GM12878 (cell line): ENCODE data around the gene ROBO1. TPM values are rescaled to one million over a fixed set of nuclear protein-coding genes. Genes with fewer than 3 reads are reported as not detected.

ENCODE experiments used
- ATAC-seq: fragments of 200-7000 bp; cut with Tn5 transposase; 3 replicates; pipeline ENCODE4 v1.9.1; 2020; ENCODE audit warnings: mild to moderate bottlenecking, moderate library complexity
- BruUV-seq: library from RNA; stranded (reverse); fragments of 400-500 nt; replicated peaks from 2 replicates; lab custom pipeline; 2021; lab: Mats Ljungman, UMichigan
- CTCF ChIA-PET: fragments of 300-600 bp; sonication (Branson Sonifier 250); formaldehyde crosslinking; extraction: SDS; loops from one replicate; lab custom pipeline; 2021; ENCODE audit warnings: inconsistent platforms; lab: Yijun Ruan, JAX
- POLR2A ChIA-PET: fragments of 350-600 bp; formaldehyde crosslinking; extraction: SDS; loops from one replicate; lab custom pipeline; 2021; ENCODE audit warnings: inconsistent platforms; lab: Charles Lee
- RAD21 ChIA-PET: fragments of 300-600 bp; sonication (Branson Sonifier 250); formaldehyde crosslinking; loops from one replicate; lab custom pipeline; 2023; ENCODE audit warnings: antibody characterized with exemption; ENCODE audit not compliant: unreplicated experiment; lab: Charles Lee
- SMC1A ChIA-PET: fragments of 300-600 bp; sonication (Branson Sonifier 250); formaldehyde crosslinking; loops from one replicate; lab custom pipeline; 2023; ENCODE audit not compliant: unreplicated experiment, uncharacterized antibody; lab: Charles Lee
- DNase-seq: peaks from one replicate; pipeline ENCODE4 v3.0.0-alpha.2; 2011; ENCODE audit warnings: low read depth, low spot score
- FAIRE-seq: peaks from 3 replicates; lab custom pipeline; 2011; peaks lifted over from hg19 to GRCh38; lab: Jason Lieb, UNC
- H2AFZ ChIP-seq: 2 replicates; pipeline ENCODE4 v1.6.0; 2011; ENCODE audit warnings: low read depth, low read length, control low read depth; ENCODE audit not compliant: control insufficient read depth
- H3K27ac ChIP-seq: 2 replicates; pipeline ENCODE4 v1.5.1; 2011; ENCODE audit warnings: control low read depth; ENCODE audit not compliant: control insufficient read depth, insufficient read depth
- H3K27me3 ChIP-seq, 2 experiments: replicated peaks in 1 of 2; 2 replicates each; pipeline versions ENCODE4 v1.6.0 to v1.6.1; 2011; ENCODE audit warnings: low read length in 1 of 2; ENCODE audit not compliant: control insufficient read depth in 2 of 2, insufficient read depth in 2 of 2
- H3K36me3 ChIP-seq, 2 experiments: 2 replicates each; pipeline ENCODE4 v1.5.1; 2011; ENCODE audit warnings: low read length in 1 of 2; ENCODE audit not compliant: control insufficient read depth in 2 of 2, insufficient read depth in 2 of 2
- H3K4me1 ChIP-seq: 2 replicates; pipeline ENCODE4 v1.6.1; 2011; ENCODE audit warnings: mild to moderate bottlenecking, low read length, moderate library complexity, mixed read lengths; ENCODE audit not compliant: control insufficient read depth, insufficient read depth
- H3K4me2 ChIP-seq: 2 replicates; pipeline ENCODE4 v1.6.0; 2011; ENCODE audit warnings: control low read depth; ENCODE audit not compliant: control insufficient read depth, insufficient read depth
- H3K4me3 ChIP-seq: fragments of 200-600 bp; sonication (generic); 2 replicates; pipeline ENCODE4 v1.5.1; 2016
- H3K79me2 ChIP-seq: 2 replicates; pipeline ENCODE4 v1.6.0; 2011; ENCODE audit warnings: low read length; ENCODE audit not compliant: control insufficient read depth, insufficient read depth
- H3K9ac ChIP-seq: 2 replicates; pipeline ENCODE4 v1.8.0; 2011; ENCODE audit warnings: low read length, control low read depth, mixed read lengths; ENCODE audit not compliant: control insufficient read depth, insufficient read depth
- H3K9me3 ChIP-seq: replicated peaks from 3 replicates; pipeline ENCODE4 v1.5.1; 2011; ENCODE audit warnings: mild to moderate bottlenecking, low read length; ENCODE audit not compliant: control insufficient read depth, insufficient read depth
- H4K20me1 ChIP-seq: 2 replicates; pipeline ENCODE4 v1.6.0; 2011; ENCODE audit not compliant: control insufficient read depth, insufficient read depth
- HDAC6 ChIP-seq: fragments of 200-600 bp; sonication (generic); IDR thresholded peaks from one replicate; pipeline ENCODE4 v1.8.0; 2017; ENCODE audit warnings: antibody characterized with exemption; ENCODE audit not compliant: unreplicated experiment
- MEF2B ChIP-seq: fragments of 450-650 bp; IDR thresholded peaks from 2 replicates; pipeline ENCODE4 v1.6.1; 2018; ENCODE audit warnings: mild to moderate bottlenecking, moderate library complexity; ENCODE audit not compliant: partially characterized antibody, poor library complexity, severe bottlenecking
- MXI1 ChIP-seq: fragments of 150-350 bp; IDR thresholded peaks from 2 replicates; pipeline ENCODE4 v1.6.1; 2011; ENCODE audit warnings: low read depth, mild to moderate bottlenecking, inconsistent platforms, low read length, improper control_type of control experiment
- RAD21 ChIP-seq: IDR thresholded peaks from 2 replicates; pipeline ENCODE4 v1.6.1; 2011; ENCODE audit warnings: mild to moderate bottlenecking, low read depth, low read length, moderate library complexity; ENCODE audit not compliant: insufficient read depth
- RAD51 ChIP-seq: fragments of 450-650 bp; IDR thresholded peaks from 2 replicates; pipeline ENCODE4 v1.6.1; 2016; ENCODE audit warnings: moderate library complexity, mild to moderate bottlenecking, inconsistent platforms
- RBBP5 ChIP-seq: fragments of 200-600 bp; sonication (generic); conservative IDR thresholded peaks from 2 replicates; pipeline ENCODE4 v1.6.1; 2016
- RUNX3 ChIP-seq: IDR thresholded peaks from 2 replicates; pipeline ENCODE4 v1.6.1; 2012; ENCODE audit warnings: low read length, inconsistent platforms
- SIX5 ChIP-seq: IDR thresholded peaks from 2 replicates; pipeline ENCODE4 v1.6.1; 2011; ENCODE audit warnings: mild to moderate bottlenecking, low read depth, low read length, moderate library complexity; ENCODE audit not compliant: severe bottlenecking
- SMARCA5 ChIP-seq: fragments of 450-650 bp; IDR thresholded peaks from 2 replicates; pipeline ENCODE4 v1.6.1; 2017; ENCODE audit warnings: mild to moderate bottlenecking
- SMC3 ChIP-seq: IDR thresholded peaks from 2 replicates; pipeline ENCODE4 v1.6.1; 2011; ENCODE audit warnings: low read length, improper control_type of control experiment, borderline replicate concordance
- SUZ12 ChIP-seq: fragments of 200-600 bp; sonication (generic); IDR thresholded peaks from one replicate; pipeline ENCODE4 v1.6.1; 2018; ENCODE audit warnings: antibody characterized with exemption, mild to moderate bottlenecking; ENCODE audit not compliant: unreplicated experiment
- ZNF207 ChIP-seq: fragments of 450-650 bp; IDR thresholded peaks from 2 replicates; pipeline ENCODE4 v1.6.1; 2014; ENCODE audit warnings: antibody characterized with exemption, mild to moderate bottlenecking, borderline replicate concordance
- ZNF24 ChIP-seq: fragments of 450-650 bp; IDR thresholded peaks from 2 replicates; pipeline ENCODE4 v1.6.1; 2017; ENCODE audit warnings: antibody characterized with exemption, mild to moderate bottlenecking
- ZNF592 ChIP-seq: fragments of 450-650 bp; IDR thresholded peaks from 2 replicates; pipeline ENCODE4 v1.6.1; 2017; ENCODE audit warnings: mild to moderate bottlenecking, moderate library complexity
- in situ Hi-C: fragments of 300-500 bp; cut with MboI; formaldehyde crosslinking; loops from 9 replicates; pipeline ENCODE4 v1.14.3; 2018; ENCODE audit warnings: mixed read lengths
- intact Hi-C: fragments of 100-400 bp; cut with micrococcal nuclease; formaldehyde crosslinking; loops from one replicate; pipeline ENCODE4 v1.14.2; 2022; ENCODE audit not compliant: unreplicated experiment
- polyA plus RNA-seq, 11 experiments: library from polyadenylated mRNA; depleted of rRNA in 4 of 11; unstranded in 6 of 11; stranded (reverse) in 5 of 11; fragments of >200 nt; fragmentation: Nextera tagmentation in 4 of 11; fragmentation: Illumina TruSeq in 1 of 11; extraction: Ambion mirVana in 4 of 11; extraction: Trizol in 1 of 11; gene quantifications; 1 replicate in 1 of 11; 2 replicates in 10 of 11; pipeline versions ENCODE4 v1.2.1 to v1.2.3, GENCODE V29; 2011 to 2016; ENCODE audit warnings: inconsistent platforms in 2 of 11, missing spikeins in 2 of 11, low read depth in 1 of 11
- total RNA-seq, 4 experiments: library from RNA; depleted of rRNA in 3 of 4; stranded (reverse); fragments of >200 nt in 3 of 4; fragmentation: Illumina TruSeq in 1 of 4; extraction: Trizol in 1 of 4; gene quantifications; 2 replicates each; pipeline versions ENCODE4 v1.2.1 to v1.2.3, GENCODE V29; 2013 to 2021
- TF ChIP-seq, protein P1 (sequence below), 3 experiments: IDR thresholded peaks in 2 of 3; conservative IDR thresholded peaks in 1 of 3; 2 replicates each; pipeline ENCODE4 v1.5.1; 2011; ENCODE audit warnings: low read depth in 3 of 3, low read length in 3 of 3, mild to moderate bottlenecking in 3 of 3, control low read depth in 2 of 3, moderate library complexity in 2 of 3, inconsistent platforms in 1 of 3, mixed read lengths in 1 of 3; ENCODE audit not compliant: control insufficient read depth in 2 of 3, insufficient read depth in 1 of 3; ENCODE audit errors: extremely low read depth in 1 of 3

Gene ROBO1
- total and polyA plus RNA-seq, 10 of the 15 experiments (the other 5 are each of a cell fraction or from before 2014, with no cell fraction given): 0.29 to 46.5 (median 1.2) TPM

DNA sequence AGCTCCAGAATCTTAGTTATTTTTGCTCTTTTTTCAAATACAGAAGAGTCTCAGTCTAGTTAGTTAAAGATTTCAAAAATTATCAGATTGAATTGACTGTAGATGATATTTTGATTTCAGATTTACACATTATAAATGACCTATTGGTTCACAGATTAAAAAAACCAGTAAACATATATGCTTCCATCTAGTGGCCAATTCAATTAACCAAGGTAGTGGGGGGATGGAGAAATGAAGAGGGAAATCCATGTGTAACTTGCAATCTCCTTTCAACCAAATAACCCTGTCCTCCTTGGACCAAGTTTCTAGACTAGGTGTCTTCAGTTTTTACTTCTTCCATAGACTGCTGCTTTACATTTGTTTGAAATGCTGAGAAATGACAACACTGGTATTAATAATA, 789.8 kb downstream of the ROBO1 start:
- BruUV-seq: no TSS peak
- in situ Hi-C loops (no loop called here), intact Hi-C loops (loop anchor here (5.0 kb wide), 1 partner anchor 106 kb away; no protein-coding TSS in a partner anchor)
- no peaks in the 10 kb centered on the region for H3K4me1 ChIP-seq
- no peaks in the 10 kb centered on the region for H3K36me3 ChIP-seq
- no peak for FAIRE-seq
- no peak overlapping the region for H3K9ac ChIP-seq
- H3K4me3 ChIP-seq: no peak overlapping the region
- SMC1A ChIA-PET: interaction anchor here (0.9 to 3.1 kb wide), 19 partner anchors 10 to 321 kb away, joined by 3 to 16 read pairs (median 4); no protein-coding TSS in a partner anchor
- H4K20me1 ChIP-seq: no peaks in the 10 kb centered on the region
- peak; percentile 38; the same call in 1 of the 3 replicates for ATAC-seq
- H3K4me2 ChIP-seq: no peak overlapping the region
- H3K27ac ChIP-seq: no peak overlapping the region
- CTCF ChIA-PET: interaction anchor here (0.6 to 4.2 kb wide), 17 partner anchors 9 to 329 kb away, joined by 3 to 37 read pairs (median 4); no protein-coding TSS in a partner anchor
- H2AFZ ChIP-seq: no peak overlapping the region
- no peak for DNase-seq
- no peaks in the 10 kb centered on the region for H3K9me3 ChIP-seq
- no peaks in the 10 kb centered on the region for H3K79me2 ChIP-seq
- RAD21 ChIA-PET: interaction anchor here (0.5 to 2.2 kb wide), 16 partner anchors 9 to 320 kb away, joined by 3 to 8 read pairs (median 4); no protein-coding TSS in a partner anchor
- no peaks in the 10 kb centered on the region for H3K27me3 ChIP-seq
- POLR2A ChIA-PET: interaction anchor here (0.5 to 1.7 kb wide), 3 partner anchors 29 to 116 kb away, joined by 4 to 5 read pairs (median 4); no protein-coding TSS in a partner anchor
- no peak for TF ChIP-seq SMARCA5
- TF ChIP-seq RUNX3: no peak
- no peak for TF ChIP-seq RAD51
- no peak for TF ChIP-seq RBBP5
- no peak for TF ChIP-seq MXI1
- TF ChIP-seq RAD21: peak; percentile 10; the same call in 1 of the 2 replicates
- TF ChIP-seq MEF2B: no peak
- peak; percentile 8; the same call in 1 of the 2 replicates for TF ChIP-seq SMC3
- TF ChIP-seq ZNF24: no peak
- TF ChIP-seq ZNF592: 0 out of 2 replicates have a peak, but pooled peaks have one; percentile 28
- TF ChIP-seq, protein P1, sequence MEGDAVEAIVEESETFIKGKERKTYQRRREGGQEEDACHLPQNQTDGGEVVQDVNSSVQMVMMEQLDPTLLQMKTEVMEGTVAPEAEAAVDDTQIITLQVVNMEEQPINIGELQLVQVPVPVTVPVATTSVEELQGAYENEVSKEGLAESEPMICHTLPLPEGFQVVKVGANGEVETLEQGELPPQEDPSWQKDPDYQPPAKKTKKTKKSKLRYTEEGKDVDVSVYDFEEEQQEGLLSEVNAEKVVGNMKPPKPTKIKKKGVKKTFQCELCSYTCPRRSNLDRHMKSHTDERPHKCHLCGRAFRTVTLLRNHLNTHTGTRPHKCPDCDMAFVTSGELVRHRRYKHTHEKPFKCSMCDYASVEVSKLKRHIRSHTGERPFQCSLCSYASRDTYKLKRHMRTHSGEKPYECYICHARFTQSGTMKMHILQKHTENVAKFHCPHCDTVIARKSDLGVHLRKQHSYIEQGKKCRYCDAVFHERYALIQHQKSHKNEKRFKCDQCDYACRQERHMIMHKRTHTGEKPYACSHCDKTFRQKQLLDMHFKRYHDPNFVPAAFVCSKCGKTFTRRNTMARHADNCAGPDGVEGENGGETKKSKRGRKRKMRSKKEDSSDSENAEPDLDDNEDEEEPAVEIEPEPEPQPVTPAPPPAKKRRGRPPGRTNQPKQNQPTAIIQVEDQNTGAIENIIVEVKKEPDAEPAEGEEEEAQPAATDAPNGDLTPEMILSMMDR (IDR thresholded peaks at IDR 0.05 in 2 of 3, conservative IDR thresholded peaks at IDR 0.05 in 1 of 3; ENCODE audit: control insufficient read depth in 2 of 3, extremely low read depth in 1 of 3, insufficient read depth in 1 of 3, low read depth in 3 of 3, low read length in 3 of 3): peak in 1 of 3 experiments; percentile 1; a peak in 1 of 6 replicates
- TF ChIP-seq SUZ12: no peak
- no peak for TF ChIP-seq HDAC6
- no peak for TF ChIP-seq SIX5
- TF ChIP-seq ZNF207: no peak
